ENCODE data around the gene OR2J3.
"Not testable (repeated sequence)": the region's sequence is repeated elsewhere in the genome, so short reads cannot be mapped to it uniquely, and the experiment has no call there.

DNA sequence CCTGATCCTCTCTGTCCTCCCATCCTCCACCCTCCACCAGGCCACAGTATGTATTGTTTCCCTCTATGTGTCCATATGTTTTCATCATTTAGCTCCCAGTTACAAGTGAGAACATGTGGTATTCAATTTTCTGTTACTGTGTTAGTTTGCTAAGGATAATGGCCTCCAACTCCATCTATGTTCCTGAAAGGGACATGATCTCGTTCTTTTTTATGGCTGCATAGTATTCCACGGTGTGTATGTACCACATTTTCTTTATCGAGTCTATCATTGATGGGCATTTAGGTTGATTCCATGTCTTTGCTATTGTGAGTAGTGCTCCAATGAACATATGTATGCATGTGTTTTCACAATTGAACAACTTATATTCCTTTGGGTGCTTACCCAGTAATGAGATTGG is 41.6 kb downstream of the OR2J3 start:
- TF ChIP-seq, protein P1, sequence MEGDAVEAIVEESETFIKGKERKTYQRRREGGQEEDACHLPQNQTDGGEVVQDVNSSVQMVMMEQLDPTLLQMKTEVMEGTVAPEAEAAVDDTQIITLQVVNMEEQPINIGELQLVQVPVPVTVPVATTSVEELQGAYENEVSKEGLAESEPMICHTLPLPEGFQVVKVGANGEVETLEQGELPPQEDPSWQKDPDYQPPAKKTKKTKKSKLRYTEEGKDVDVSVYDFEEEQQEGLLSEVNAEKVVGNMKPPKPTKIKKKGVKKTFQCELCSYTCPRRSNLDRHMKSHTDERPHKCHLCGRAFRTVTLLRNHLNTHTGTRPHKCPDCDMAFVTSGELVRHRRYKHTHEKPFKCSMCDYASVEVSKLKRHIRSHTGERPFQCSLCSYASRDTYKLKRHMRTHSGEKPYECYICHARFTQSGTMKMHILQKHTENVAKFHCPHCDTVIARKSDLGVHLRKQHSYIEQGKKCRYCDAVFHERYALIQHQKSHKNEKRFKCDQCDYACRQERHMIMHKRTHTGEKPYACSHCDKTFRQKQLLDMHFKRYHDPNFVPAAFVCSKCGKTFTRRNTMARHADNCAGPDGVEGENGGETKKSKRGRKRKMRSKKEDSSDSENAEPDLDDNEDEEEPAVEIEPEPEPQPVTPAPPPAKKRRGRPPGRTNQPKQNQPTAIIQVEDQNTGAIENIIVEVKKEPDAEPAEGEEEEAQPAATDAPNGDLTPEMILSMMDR (IDR thresholded peaks at IDR 0.05 in 4 of 5, conservative IDR thresholded peaks at IDR 0.05 in 1 of 5): not testable (repeated sequence)
- not testable (repeated sequence) for TF ChIP-seq POLR2A (IDR thresholded peaks at IDR 0.05)

Measured in gastrocnemius medialis (tissue), 4 donors.